Measurements from ENCODE around the gene CALR3. TPM values are rescaled to one million over a fixed set of nuclear protein-coding genes. Genes with fewer than 3 reads are reported as not detected.

Gene CALR3
- total RNA-seq, 2 experiments from 2014 or later: not detected

- Histone ChIP-seq H3K9me3 (ENCODE audit: control insufficient read depth in 1 of 2, insufficient read depth in 1 of 2, low read length in 2 of 2) (no peaks in the 10 kb centered on the region), H3K36me3 (ENCODE audit: insufficient read depth, low read length) (no peaks in the 10 kb centered on the region), H3K4me1 (ENCODE audit: insufficient read depth, low read length) (no peaks in the 10 kb centered on the region), H3K27me3 (ENCODE audit: control insufficient read depth in 1 of 2, insufficient read depth in 2 of 2, low read length in 2 of 2) (no peaks in the 10 kb centered on the region), H3K4me3 (ENCODE audit: low read length) (no peak overlapping the region), H3K27ac (ENCODE audit: low read depth in 1 of 2, low read length in 2 of 2) (no peak overlapping the region)
- DNase-seq (no peak), ATAC-seq (ENCODE audit: poor library complexity) (no peak)
- ChIA-PET CTCF (no interaction called here), POLR2A (no interaction called here)
- no peaks in the 10 kb centered on the region for H3K9me3 Mint-ChIP-seq
- H3K4me3 Mint-ChIP-seq: no peak overlapping the region
- no peaks in the 10 kb centered on the region for H3K27me3 Mint-ChIP-seq
- H3K36me3 Mint-ChIP-seq (ENCODE audit: low read depth): no peaks in the 10 kb centered on the region
- intact Hi-C loops (cut with DNase I, micrococcal nuclease): no loop called here
- H3K4me1 Mint-ChIP-seq (ENCODE audit: low read depth): no peaks in the 10 kb centered on the region
- no peak overlapping the region for H3K27ac Mint-ChIP-seq
- TF ChIP-seq CTCF (IDR thresholded peaks at IDR 0.05): no peak
These were observed 13.2 kb downstream of the CALR3 start for GRCh38 chr19:16482745-16483144.

GRCh38 chr19:16477311-16477710, 18.7 kb downstream of the CALR3 start:
- Mint-ChIP-seq H3K36me3 (ENCODE audit: low read depth) (no peaks in the 10 kb centered on the region), H3K4me3 (no peak overlapping the region), H3K4me1 (ENCODE audit: low read depth) (no peaks in the 10 kb centered on the region), H3K27me3 (no peaks in the 10 kb centered on the region), H3K27ac (no peak overlapping the region), H3K9me3 (no peaks in the 10 kb centered on the region)
- Histone ChIP-seq H3K4me3 (ENCODE audit: low read length) (no peak overlapping the region), H3K27ac (ENCODE audit: low read depth in 1 of 2, low read length in 2 of 2) (no peak overlapping the region), H3K36me3 (ENCODE audit: insufficient read depth, low read length) (no peaks in the 10 kb centered on the region), H3K4me1 (ENCODE audit: insufficient read depth, low read length) (peaks cover 3% of the 10 kb centered on the region), H3K27me3 (ENCODE audit: control insufficient read depth in 1 of 2, insufficient read depth in 2 of 2, low read length in 2 of 2) (no peaks in the 10 kb centered on the region), H3K9me3 (ENCODE audit: control insufficient read depth in 1 of 2, insufficient read depth in 1 of 2, low read length in 2 of 2) (no peaks in the 10 kb centered on the region)
- intact Hi-C loops (cut with DNase I, micrococcal nuclease): no loop called here
- no peak for DNase-seq
- ATAC-seq (ENCODE audit: poor library complexity): no peak
- TF ChIP-seq CTCF (IDR thresholded peaks at IDR 0.05): no peak
- ChIA-PET POLR2A (no interaction called here), CTCF (no interaction called here)

- no peak for TF ChIP-seq CTCF (IDR thresholded peaks at IDR 0.05)
- CTCF ChIA-PET: no interaction called here
These were observed 19.6 kb downstream of the CALR3 start for GRCh38 chr19:16476401-16476800.

More at GRCh38 chr19:16476401-16476800, 19.6 kb downstream of the CALR3 start:
- H3K36me3 Mint-ChIP-seq (ENCODE audit: low read depth): no peaks in the 10 kb centered on the region
- no peaks in the 10 kb centered on the region for H3K27me3 Mint-ChIP-seq
- DNase-seq (no peak), ATAC-seq (ENCODE audit: poor library complexity) (no peak)
- Histone ChIP-seq H3K9me3 (ENCODE audit: control insufficient read depth in 1 of 2, insufficient read depth in 1 of 2, low read length in 2 of 2) (no peaks in the 10 kb centered on the region), H3K27ac (ENCODE audit: low read depth in 1 of 2, low read length in 2 of 2) (no peak overlapping the region), H3K4me1 (ENCODE audit: insufficient read depth, low read length) (peaks cover 6% of the 10 kb centered on the region), H3K4me3 (ENCODE audit: low read length) (no peak overlapping the region), H3K27me3 (ENCODE audit: control insufficient read depth in 1 of 2, insufficient read depth in 2 of 2, low read length in 2 of 2) (no peaks in the 10 kb centered on the region), H3K36me3 (ENCODE audit: insufficient read depth, low read length) (no peaks in the 10 kb centered on the region)
- H3K4me3 Mint-ChIP-seq: no peak overlapping the region
- no peaks in the 10 kb centered on the region for H3K9me3 Mint-ChIP-seq
- intact Hi-C loops (cut with DNase I, micrococcal nuclease): no loop called here
- POLR2A ChIA-PET: no interaction called here
- no peaks in the 10 kb centered on the region for H3K4me1 Mint-ChIP-seq (ENCODE audit: low read depth)
- H3K27ac Mint-ChIP-seq: no peak overlapping the region

Data from CD4-positive, alpha-beta T cell (primary cell).